ENCODE data around the gene PPP2R5A. TPM values are rescaled to one million over a fixed set of nuclear protein-coding genes. Genes with fewer than 3 reads are reported as not detected.

Gene PPP2R5A
- total and polyA plus RNA-seq, 2 of the 13 experiments (the other 11 are each of a cell fraction or from before 2014, with no cell fraction given) = 22.0 to 31.4 TPM

- no peak for TF ChIP-seq ZNF672 (CRISPR knock-in tag; IDR thresholded peaks at IDR 0.05)
- peak; percentile 43; the same call in 1 of the 2 replicates for TF ChIP-seq HIC2 (CRISPR knock-in tag; IDR thresholded peaks at IDR 0.05; ENCODE audit: low read depth)
- no peak for TF ChIP-seq CEBPZ (IDR thresholded peaks at IDR 0.05; ENCODE audit: low read length)
- TF ChIP-seq SAP130 (CRISPR knock-in tag; IDR thresholded peaks at IDR 0.05; ENCODE audit: low read depth) = 0 out of 2 replicates have a peak, but pooled peaks have one; percentile 41
- 0 out of 2 replicates have a peak, but pooled peaks have one; percentile 26 for TF ChIP-seq HNF1A (IDR thresholded peaks at IDR 0.05; ENCODE audit: low read depth)
- TF ChIP-seq HNF1A (CRISPR knock-in tag; IDR thresholded peaks at IDR 0.05; ENCODE audit: borderline replicate concordance) = no peak
- peak; percentile 78 for TF ChIP-seq GATAD2A (CRISPR knock-in tag; IDR thresholded peaks at IDR 0.05)
- TF ChIP-seq GABPA (IDR thresholded peaks at IDR 0.05; ENCODE audit: low read depth, low read length) = 0 out of 2 replicates have a peak, but pooled peaks have one; percentile 28
- peak; percentile 74 for TF ChIP-seq GABPA (CRISPR knock-in tag; IDR thresholded peaks at IDR 0.05; ENCODE audit: low read depth)
- peak; percentile 21; the same call in 1 of the 2 replicates for TF ChIP-seq ZNF281 (CRISPR knock-in tag; IDR thresholded peaks at IDR 0.05; ENCODE audit: borderline replicate concordance)
- no peak for TF ChIP-seq MATR3 (CRISPR knock-in tag; IDR thresholded peaks at IDR 0.05)
- no peak for TF ChIP-seq ZNF121 (CRISPR knock-in tag; IDR thresholded peaks at IDR 0.05)
- TF ChIP-seq CREBL2 (CRISPR knock-in tag; IDR thresholded peaks at IDR 0.05; ENCODE audit: borderline replicate concordance) = no peak
- TF ChIP-seq ZNF350 (CRISPR knock-in tag; IDR thresholded peaks at IDR 0.05; ENCODE audit: borderline replicate concordance, low read depth) = peak; percentile 47; the same call in 1 of the 2 replicates
Observed at GRCh38 chr1:212242288-212242984, 42.8 kb upstream of the PPP2R5A start (continued).

Measured in HepG2 (cell line).